WTC11 (cell line): Measurements from ENCODE around the gene COMMD7. TPM values are rescaled to one million over a fixed set of nuclear protein-coding genes. Genes with fewer than 3 reads are reported as not detected.
A peak's percentile ranks its signal among the peaks of the same experiment; 100 is the strongest.

Experiments used
- ATAC-seq: fragments of 200-7000 bp; cut with Tn5 transposase; 2 replicates; pipeline ENCODE4 v1.10.0; 2021; ENCODE audit warnings: mild to moderate bottlenecking, moderate library complexity
- CTCF ChIA-PET: fragments of 300-600 bp; sonication (Branson Sonifier 250); formaldehyde crosslinking; loops from one replicate; lab custom pipeline; 2021; ENCODE audit warnings: antibody characterized with exemption; lab: Charles Lee
- POLR2A ChIA-PET: fragments of 350-600 bp; sonication (Branson Sonifier 250); formaldehyde crosslinking; loops from one replicate; lab custom pipeline; 2021; ENCODE audit warnings: antibody characterized with exemption; lab: Charles Lee
- DNase-seq: peaks from one replicate; pipeline ENCODE4 v3.0.0; 2021; ENCODE audit warnings: low spot score
- H3K27ac Mint-ChIP-seq: 2 replicates; pipeline ENCODE4 v1.8.0; 2021; ENCODE audit warnings: mixed read lengths
- H3K27me3 Mint-ChIP-seq: 2 replicates; pipeline ENCODE4 v1.8.0; 2021; ENCODE audit warnings: low read depth, mild to moderate bottlenecking, moderate library complexity, mixed read lengths
- H3K36me3 Mint-ChIP-seq: 2 replicates; pipeline ENCODE4 v1.8.0; 2021; ENCODE audit warnings: mixed read lengths
- H3K4me1 Mint-ChIP-seq: 2 replicates; pipeline ENCODE4 v1.8.0; 2022; ENCODE audit warnings: mixed read lengths
- H3K4me3 Mint-ChIP-seq: 2 replicates; pipeline ENCODE4 v1.8.0; 2021; ENCODE audit warnings: mild to moderate bottlenecking, moderate library complexity, mixed read lengths
- H3K9me3 Mint-ChIP-seq: 2 replicates; pipeline ENCODE4 v1.8.0; 2021; ENCODE audit warnings: mixed read lengths
- CREB1 ChIP-seq: sonication (generic); formaldehyde crosslinking; IDR thresholded peaks from 2 replicates; pipeline ENCODE4 v1.8.0; 2023; ENCODE audit warnings: mild to moderate bottlenecking, missing genetic modification reagents
- E2F4 ChIP-seq: sonication (generic); formaldehyde crosslinking; IDR thresholded peaks from 2 replicates; pipeline ENCODE4 v1.8.1; 2022; ENCODE audit warnings: low read depth, mild to moderate bottlenecking, moderate library complexity, missing genetic modification reagents, borderline replicate concordance
- GABPB1 ChIP-seq: sonication (generic); formaldehyde crosslinking; IDR thresholded peaks from 2 replicates; pipeline ENCODE4 v1.8.1; 2023; ENCODE audit warnings: mild to moderate bottlenecking, missing genetic modification reagents
- GTF2I ChIP-seq: fragments of 250-450 bp; sonication (Bioruptor Pico); conservative IDR thresholded peaks from 2 replicates; pipeline ENCODE4 v1.4.0; 2021; ENCODE audit warnings: mild to moderate bottlenecking
- MAX ChIP-seq: sonication (generic); formaldehyde crosslinking; IDR thresholded peaks from 2 replicates; pipeline ENCODE4 v1.8.0; 2022; ENCODE audit warnings: mild to moderate bottlenecking, missing genetic modification reagents
- PREB ChIP-seq: sonication (generic); formaldehyde crosslinking; IDR thresholded peaks from 2 replicates; pipeline ENCODE4 v1.8.1; 2022; ENCODE audit warnings: mild to moderate bottlenecking, missing genetic modification reagents, moderate library complexity, borderline replicate concordance
- TEAD1 ChIP-seq: sonication (generic); formaldehyde crosslinking; IDR thresholded peaks from 2 replicates; pipeline ENCODE4 v1.8.0; 2022; ENCODE audit warnings: mild to moderate bottlenecking, missing genetic modification reagents
- ZMAT4 ChIP-seq: fragments of 250-450 bp; sonication (Bioruptor Pico); IDR thresholded peaks from 2 replicates; pipeline ENCODE4 v1.9.0; 2021; ENCODE audit warnings: mild to moderate bottlenecking
- ZNF121 ChIP-seq: sonication (generic); formaldehyde crosslinking; IDR thresholded peaks from 2 replicates; pipeline ENCODE4 v1.8.0; 2023; ENCODE audit warnings: missing genetic modification reagents
- ZNF281 ChIP-seq: sonication (generic); formaldehyde crosslinking; IDR thresholded peaks from 2 replicates; pipeline ENCODE4 v1.8.0; 2023; ENCODE audit warnings: mild to moderate bottlenecking, missing genetic modification reagents
- ZSCAN18 ChIP-seq: fragments of 250-450 bp; sonication (Bioruptor Pico); IDR thresholded peaks from 2 replicates; pipeline ENCODE4 v2.1.2; 2022; ENCODE audit warnings: mild to moderate bottlenecking, moderate library complexity
- total RNA-seq: library from RNA; stranded (reverse); gene quantifications from 3 replicates; pipeline ENCODE4 v1.2.3, GENCODE V29; 2021

COMMD7 gene
- total RNA-seq, 1 experiment from 2014 or later: 42.3 TPM

- H3K9me3 Mint-ChIP-seq: no peaks in the 10 kb centered on the region
- H3K4me1 Mint-ChIP-seq: peaks cover 21% of the 10 kb centered on the region
- no peaks in the 10 kb centered on the region for H3K27me3 Mint-ChIP-seq
- H3K4me3 Mint-ChIP-seq: no peak overlapping the region
- POLR2A ChIA-PET: interaction anchor here (0.7 kb wide), 1 partner anchor 274 kb away, joined by 6 read pairs; no protein-coding TSS in a partner anchor
- ATAC-seq: no peak
- CTCF ChIA-PET: interaction anchor here (0.6 to 0.9 kb wide), 2 partner anchors 76 to 93 kb away, joined by 3 read pairs; partner anchors contain the start of gene DNMT3B
- no peaks in the 10 kb centered on the region for H3K36me3 Mint-ChIP-seq
- TF ChIP-seq E2F4 (CRISPR knock-in tag): no peak
- 0 out of 2 replicates have a peak, but pooled peaks have one; percentile 46 for TF ChIP-seq GABPB1 (CRISPR knock-in tag)
- DNase-seq: no peak
- peak overlapping the region; percentile 76 for H3K27ac Mint-ChIP-seq
Observed at GRCh38 chr20:32685541-32686529, 57.4 kb downstream of the COMMD7 start.

- TF ChIP-seq GABPB1 (CRISPR knock-in tag): no peak
- peak; percentile 75 for TF ChIP-seq GTF2I
- Mint-ChIP-seq H3K27ac (peak overlapping the region; percentile 76), H3K4me3 (no peak overlapping the region), H3K27me3 (no peaks in the 10 kb centered on the region), H3K36me3 (no peaks in the 10 kb centered on the region), H3K9me3 (no peaks in the 10 kb centered on the region), H3K4me1 (peaks cover 37% of the 10 kb centered on the region)
- no peak for DNase-seq
- ChIA-PET CTCF (interaction anchor here (5.2 kb wide), 1 partner anchor 96 kb away, joined by 52 read pairs; no protein-coding TSS in a partner anchor), POLR2A (no interaction called here)
- ATAC-seq: no peak
Observed at GRCh38 chr20:32682508-32682987, 60.7 kb downstream of the COMMD7 start.

GRCh38 chr20:32681175-32682084, 61.8 kb downstream of the COMMD7 start:
- Mint-ChIP-seq H3K27me3 (no peaks in the 10 kb centered on the region), H3K36me3 (no peaks in the 10 kb centered on the region), H3K4me1 (peaks cover 38% of the 10 kb centered on the region), H3K27ac (peak overlapping the region; percentile 86), H3K4me3 (peak overlapping the region; percentile 33), H3K9me3 (no peaks in the 10 kb centered on the region)
- no peak for TF ChIP-seq GABPB1 (CRISPR knock-in tag)
- TF ChIP-seq ZSCAN18 (CRISPR knock-in tag): no peak
- TF ChIP-seq CREB1 (CRISPR knock-in tag): no peak
- peak; percentile 64; the same call in 1 of the 2 replicates for TF ChIP-seq ZNF281 (CRISPR knock-in tag)
- TF ChIP-seq PREB: no peak
- peak; percentile 23; the same call in 1 of the 2 replicates for TF ChIP-seq MAX
- no peak for TF ChIP-seq ZMAT4
- peak; percentile 54; the same call in 1 of the 2 replicates for TF ChIP-seq ZNF121 (CRISPR knock-in tag)
- TF ChIP-seq TEAD1 (CRISPR knock-in tag): no peak
- ChIA-PET POLR2A (interaction anchor here (0.6 to 1.9 kb wide), 7 partner anchors 9 to 99 kb away, joined by 3 to 7 read pairs (median 5); partner anchors contain the start of gene COMMD7), CTCF (interaction anchor here (0.6 to 5.2 kb wide), 15 partner anchors 9 to 160 kb away, joined by 3 to 52 read pairs (median 5); partner anchors contain the start of genes C20orf203 and COMMD7)
- peak; percentile 63 for DNase-seq
- ATAC-seq: peak; percentile 80
